Stimulated activated CD8-positive, alpha-beta memory T cell treated with anti-CD3 and anti-CD28 coated beads, Interleukin-15, amount 100 ng/mL, for 4 hours (primary cell): ENCODE measurements around the gene DFFA.
"Not testable (repeated sequence)": the region's sequence is repeated elsewhere in the genome, so short reads cannot be mapped to it uniquely, and the experiment has no call there.

ENCODE experiments used
- DNase-seq, 2 donors: peaks; one replicate each; pipeline ENCODE4 v3.0.0-alpha.2; 2020; ENCODE audit warnings: low read depth in 2 of 2

DFFA gene

DNA sequence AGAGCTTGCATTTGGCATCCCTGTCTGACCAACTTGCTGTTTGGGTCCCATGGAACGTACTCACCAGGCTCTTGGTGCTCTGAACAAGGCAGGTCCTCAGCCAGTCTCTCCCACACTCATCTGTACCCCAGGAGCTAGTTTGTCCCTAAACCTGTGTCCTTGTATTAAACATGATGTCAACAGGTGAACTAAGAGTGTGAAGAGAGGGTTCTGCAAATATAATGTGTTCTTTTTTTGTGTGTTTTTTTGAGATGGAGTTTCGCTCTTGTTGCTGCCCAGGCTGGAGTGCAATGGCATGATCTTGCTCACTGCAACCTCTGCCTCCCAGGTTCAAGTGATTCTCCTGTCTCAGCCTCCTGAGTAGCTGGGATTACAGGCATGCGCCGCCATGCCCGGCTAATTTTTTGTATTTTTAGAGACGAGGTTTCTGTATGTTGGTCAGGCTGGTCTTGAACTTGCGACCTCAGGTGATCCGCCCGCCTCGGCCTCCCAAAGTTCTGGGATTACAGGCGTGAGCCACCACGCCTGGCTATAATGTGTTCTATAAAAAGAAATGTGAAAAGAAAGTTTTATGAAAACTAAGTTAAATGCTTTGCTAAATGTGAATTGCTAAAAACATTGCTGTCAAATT, 33.8 kb upstream of the DFFA start:
- not testable (repeated sequence) for DNase-seq

DNA sequence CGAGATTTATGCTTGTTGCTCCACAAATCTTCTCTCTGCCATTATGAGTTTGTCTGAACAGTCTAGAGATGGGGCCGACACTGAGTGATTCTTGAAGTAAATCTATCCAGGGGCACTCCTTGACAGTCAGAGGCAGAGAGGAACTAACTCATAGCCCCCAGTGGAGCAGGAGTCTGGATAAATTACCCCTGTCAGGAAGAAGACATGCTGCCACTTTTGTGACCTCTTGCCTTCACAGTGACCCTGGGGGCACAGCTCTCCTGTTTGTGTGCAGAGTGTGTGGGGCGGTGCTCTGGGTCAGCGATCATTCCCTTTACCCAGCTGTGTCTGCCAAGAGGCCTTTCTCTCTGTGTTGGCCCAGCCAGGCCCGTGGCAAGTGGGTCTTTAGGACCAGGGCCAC, 31.9 kb upstream of the DFFA start:
- no peak for DNase-seq

DNA sequence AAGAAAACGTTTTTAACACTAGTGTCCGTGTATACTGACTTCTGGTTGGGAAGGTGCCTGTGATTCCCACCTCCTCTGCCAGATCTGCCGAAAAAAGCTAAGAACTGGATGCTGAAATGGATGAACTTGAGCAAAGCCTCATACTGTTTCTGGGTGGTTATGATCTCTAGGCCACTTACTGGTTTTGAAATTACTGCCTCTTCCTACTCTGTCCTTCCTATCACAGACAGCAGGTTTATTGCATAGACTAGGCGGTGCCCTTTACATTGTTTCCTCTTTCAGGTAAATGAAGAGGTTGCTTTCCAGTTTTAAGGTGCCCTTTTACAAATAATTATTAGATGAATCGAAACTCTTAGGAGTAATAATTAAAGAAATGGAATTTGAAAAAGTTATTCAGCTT, 29.9 kb upstream of the DFFA start:
- no peak for DNase-seq

DNA sequence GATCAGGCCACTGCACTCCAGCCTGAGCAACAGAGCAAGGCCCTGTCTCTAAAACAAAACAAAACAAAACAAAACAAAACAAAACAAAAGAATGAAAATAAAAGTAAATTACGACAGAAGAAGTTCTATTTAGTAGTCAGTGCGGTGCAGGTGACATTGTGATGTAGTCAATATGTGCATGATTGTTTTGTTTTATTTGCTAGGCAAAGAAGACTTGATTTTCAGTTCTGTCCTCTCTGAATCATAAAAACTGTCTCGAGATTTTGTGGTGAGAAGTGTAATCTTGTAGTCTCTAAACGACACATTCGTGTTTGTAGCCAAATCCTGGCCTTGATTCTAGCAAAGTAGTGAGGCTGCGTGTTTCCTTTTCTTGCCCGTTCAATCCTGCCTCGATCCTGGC, 25.9 kb upstream of the DFFA start:
- no peak for DNase-seq

DNA sequence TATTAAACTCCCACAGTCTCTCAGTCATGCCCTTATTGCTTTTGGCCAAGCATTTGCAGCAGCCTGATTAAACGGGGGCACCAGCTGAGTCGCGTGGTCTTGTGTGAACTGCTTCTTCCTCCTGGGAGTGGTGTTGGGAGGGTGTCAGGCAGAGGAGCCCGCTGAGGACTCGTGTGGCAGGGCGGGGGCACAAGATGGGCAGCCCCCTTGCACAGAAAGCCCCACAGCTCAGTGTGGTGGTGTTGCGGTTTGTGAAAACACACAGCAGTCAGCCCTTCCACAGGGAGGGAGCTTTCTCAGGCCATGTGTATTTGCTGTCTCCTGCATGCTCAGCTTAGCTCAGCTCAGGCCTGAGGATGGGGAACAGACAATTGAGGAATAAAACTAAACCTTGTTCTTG, 24.8 kb upstream of the DFFA start:
- DNase-seq = no peak

DNA sequence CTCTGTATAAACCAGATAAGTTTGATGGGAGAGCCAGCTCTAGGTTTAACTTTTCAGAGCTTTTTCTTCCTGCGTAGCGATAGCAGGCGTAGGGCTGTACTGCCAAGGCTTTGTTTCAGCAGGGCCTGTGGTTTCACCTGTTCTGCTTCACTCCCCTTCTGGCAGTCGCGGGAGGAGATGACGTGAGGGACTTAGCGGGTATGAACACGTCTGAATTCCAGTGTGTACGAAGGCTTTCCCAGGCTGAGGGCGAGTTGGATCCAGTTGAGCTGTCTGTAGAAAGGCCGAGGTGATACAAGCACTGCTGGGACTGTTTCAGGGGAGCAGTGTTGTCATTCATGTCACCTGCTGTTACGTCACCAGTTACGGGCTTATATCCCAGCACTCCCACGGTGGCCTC, 23.6 kb upstream of the DFFA start:
- no peak for DNase-seq

DNA sequence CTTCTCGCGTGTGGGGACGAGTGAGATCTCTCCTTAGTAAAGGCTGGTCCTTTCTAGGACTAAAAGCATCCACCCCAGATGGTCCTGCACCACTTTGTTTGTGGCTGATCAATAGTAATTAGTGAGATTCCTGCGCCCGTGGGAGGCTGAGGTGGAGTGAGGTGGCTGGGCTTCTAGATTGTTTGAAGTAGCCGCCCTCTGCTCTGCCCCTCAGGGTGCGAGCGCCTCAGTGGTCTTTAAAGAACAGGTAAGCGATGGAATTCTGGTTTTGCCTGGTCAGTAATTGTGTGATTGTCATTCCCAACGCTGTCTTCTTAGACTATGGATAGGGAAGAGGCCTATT, 23.1 kb upstream of the DFFA start:
- no peak for DNase-seq

DNA sequence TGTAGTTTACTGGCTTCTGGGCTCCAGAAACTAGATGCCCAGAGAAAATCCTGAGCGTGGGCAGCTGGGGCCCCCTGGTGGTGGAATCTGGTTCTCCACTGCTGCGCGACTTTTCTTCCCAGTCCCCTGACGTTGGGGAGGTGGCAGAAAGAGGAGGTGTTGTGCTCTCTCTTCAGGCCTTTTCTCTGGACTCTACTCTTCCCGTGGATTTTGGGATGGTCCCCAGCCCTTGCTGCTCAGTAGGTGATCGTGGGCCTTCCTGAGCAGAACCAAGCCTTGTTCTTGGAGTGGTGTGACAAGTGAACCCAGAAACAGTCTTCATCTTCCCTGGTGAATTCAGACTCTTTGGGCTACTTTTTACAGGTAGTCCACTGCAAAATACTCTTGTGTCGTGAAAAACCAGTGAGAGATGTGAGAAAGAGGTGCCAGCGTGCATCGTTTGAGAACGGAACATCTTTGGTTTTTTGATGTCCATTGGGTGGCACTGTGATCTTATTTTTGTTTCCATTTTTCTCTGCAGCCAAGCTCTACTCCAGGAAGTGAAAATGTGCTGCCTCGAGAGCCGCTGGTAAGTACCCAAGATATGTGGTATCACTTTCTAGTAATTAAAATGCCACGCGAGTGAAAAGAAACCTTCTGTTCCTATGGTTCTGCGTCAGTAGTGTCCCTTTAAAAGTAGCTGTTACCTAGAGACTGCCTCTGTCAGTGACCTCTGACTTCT, 22.6 kb upstream of the DFFA start:
- peak; percentile 48 to 54 for DNase-seq

DNA sequence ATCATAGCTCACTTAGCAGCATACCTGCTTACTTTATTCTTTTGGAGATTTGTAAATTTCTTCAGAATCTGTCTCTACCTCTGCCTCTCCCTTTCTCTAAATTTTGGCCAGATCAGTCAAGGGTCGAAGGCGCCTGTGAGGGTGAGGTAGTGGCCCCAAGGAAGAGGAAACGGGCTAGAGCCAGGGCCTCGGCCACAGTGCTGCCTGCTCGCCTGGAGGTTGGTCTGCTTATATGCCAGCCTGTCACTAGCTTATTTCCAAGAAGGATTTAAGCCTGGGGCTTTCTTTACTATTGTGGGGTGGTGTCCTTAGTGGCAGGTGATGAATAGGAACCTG, 22.1 kb upstream of the DFFA start:
- no peak for DNase-seq

DNA sequence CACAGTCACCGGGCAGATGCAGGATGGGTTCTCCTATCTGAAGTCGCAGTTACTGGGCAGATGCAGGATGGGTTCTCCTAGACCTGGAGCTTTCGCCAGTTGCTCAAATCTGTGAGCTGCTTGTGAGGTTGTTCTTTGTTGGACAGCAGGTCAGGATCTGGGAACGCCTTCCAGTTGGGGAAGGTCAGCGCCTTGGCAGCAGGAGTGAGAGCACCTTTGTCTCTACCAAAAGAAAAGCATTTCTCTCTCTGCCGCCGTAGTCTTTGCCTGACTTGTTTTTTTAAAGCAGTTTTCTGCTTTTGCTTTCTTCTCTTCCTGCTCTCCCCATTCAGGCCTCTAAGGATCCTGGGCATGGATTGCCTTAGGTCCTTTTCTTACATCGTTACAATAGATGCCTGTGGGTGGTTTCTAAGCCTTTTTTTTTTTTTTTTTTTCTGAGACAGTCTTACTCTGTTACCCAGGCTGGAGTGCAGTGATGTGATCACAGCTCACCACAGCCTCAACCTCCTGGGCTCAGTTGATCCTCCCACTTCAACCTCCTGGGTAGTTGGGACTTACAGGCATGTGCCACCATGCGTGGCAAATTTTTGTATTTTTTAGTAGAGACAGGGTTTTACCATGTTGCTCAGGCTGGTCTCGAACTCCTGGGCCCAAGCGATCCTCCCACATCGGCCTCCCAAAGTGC, 18.1 kb upstream of the DFFA start:
- DNase-seq = no peak

DNA sequence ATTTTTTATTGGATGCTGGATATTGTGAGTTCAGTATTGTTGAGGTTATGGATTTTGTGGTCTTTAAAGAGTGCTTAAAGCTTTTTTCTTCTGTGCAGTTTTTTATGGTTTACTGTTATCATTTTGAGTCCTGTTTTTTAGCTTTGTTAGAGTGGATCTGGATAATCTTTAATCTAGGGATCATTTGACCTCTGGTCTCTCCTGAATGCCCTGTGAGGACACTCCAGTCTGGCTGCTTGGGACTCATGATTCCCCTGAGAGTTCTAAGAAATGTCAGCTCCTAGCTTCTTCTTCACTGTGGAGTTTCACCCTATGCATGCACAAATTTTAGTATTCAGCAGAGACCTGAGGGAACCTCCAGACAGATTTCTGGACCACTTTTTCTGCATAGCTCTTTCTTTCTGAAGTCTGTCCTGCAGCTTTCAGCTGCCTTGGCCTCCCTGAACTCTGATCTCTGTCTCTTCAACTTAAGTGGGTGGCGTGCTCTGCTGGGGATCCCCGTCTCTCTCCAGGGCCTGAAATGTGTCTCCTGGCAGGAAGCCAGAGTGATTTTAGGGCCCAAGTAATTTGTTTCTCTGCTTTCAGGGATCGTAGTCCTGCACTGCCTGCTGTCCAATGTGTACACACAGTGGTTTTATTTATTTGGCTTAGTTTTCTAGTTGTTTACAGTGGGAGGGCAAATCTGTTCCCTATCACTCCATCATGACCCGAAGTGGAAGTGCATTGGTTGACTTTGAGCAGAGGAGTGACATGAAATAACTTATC, 17.1 kb upstream of the DFFA start:
- no peak for DNase-seq

DNA sequence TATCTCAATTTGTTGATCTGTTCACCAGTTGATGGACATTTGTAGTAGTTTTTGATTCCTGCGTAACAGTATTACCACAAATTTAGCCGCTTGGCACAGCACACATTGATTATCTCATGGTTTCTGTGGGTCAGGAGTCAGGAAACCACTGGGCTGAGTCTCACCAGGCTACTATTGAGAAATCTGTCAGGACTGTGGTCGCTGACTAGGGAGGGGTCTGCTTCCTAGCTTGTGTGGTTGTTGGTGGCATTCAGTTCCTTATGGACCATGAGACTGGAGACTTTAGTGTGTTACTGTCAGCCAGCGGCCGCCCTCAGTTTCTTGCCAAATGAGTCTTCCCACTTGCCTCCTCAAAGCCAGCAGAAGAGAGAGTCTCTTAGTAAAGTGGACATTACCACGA, 12.2 kb upstream of the DFFA start:
- DNase-seq = no peak

DNA sequence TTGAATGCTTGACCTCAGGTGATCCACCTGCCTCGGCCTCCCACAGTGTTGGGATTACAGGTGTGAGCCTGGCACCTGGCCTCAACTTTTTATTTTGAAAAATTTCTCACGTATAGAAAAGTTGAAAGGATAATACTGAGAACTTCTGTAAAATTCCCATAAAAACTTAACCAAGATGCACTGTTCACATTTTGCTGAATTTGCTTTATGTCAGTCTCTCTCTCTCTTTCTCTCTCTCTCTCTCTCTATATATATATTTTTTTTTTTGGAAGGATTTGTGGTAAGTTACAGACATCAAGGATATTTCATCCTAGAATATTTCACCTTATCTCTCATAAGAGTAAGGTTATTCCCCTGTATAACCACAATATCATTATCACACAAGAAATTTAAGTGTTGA, 8.3 kb upstream of the DFFA start:
- no peak for DNase-seq

DNA sequence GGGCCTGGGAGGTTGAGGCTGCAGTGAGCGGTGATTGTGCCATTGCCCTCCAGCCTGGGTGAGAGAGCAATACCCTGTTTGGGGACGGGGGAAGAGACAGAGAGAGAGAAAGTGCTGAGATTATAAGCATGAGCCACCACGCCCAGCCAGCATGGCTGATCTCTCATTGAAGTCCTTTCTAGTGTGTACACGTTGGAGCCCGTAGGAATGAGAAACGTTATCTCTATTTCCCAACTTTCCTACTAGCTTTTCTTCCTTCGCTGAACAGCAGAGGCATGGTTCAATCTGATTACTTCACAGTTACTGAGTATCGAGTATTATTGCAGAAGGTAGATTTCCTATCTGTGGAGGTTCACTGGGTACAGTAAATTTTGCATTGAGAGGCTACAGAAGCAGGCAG, 7.0 kb upstream of the DFFA start:
- no peak for DNase-seq

DNA sequence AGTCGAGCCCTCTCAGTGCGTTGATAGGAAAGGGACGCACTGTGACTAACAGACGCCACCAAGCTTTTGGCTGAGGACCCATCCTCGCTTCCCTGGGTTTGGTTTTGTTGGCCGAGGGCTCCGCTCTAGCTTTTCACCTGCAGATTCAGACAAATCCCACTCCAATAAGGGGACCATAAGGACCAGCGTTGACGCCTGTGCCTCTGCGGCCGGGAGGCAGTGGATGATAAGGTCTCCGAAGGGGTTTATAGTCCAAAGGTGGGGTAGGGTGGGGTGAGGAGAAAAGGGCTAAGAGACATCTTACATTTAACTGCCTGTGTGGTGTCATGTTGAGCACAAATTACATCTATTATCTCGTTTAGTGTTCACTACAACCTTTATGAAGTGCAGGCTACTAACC, 3.2 kb upstream of the DFFA start:
- no peak for DNase-seq

DNA sequence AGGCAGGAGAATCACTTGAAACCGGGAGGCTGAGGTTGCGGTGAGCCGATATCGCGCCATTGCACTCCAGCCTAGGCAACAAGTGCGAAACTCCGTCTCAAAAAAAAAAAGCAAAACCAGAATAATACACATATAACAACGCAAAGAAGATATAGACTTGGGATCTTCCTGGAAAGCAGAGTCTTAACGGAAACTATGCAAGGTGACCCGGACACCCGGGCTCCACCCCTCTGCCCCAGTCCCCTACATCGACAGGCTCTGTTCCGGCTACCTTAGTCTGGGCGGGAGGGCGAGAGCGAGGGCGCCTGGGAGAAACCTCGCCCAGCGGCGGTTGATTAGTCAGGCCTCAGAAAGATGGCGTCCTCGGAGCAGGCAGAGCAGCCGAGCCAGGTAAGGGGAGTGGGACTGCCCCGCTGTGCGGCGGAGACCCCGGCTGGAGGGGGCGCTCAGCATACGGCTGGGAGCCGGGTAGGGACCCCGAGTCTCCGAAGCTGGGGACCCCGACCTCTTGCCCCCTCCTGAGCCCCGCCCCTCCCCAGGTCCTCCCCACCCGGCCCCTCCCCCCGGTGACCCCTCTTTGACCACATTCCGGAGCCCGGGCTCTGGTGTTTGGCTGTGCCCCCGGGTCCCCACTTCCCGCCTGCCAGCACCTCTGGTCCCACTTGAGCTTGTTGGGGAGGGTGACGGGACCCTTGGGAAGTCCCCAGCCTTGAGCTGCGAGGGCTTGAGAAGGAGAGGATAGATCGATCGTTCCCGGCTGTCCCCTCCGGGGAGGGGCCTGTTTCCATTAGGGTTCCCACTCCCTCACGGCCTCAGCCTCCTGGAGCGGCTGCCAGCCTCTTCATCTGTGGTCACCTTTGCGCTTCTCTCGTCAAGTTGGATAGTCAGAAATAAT, 2.5 kb upstream of the DFFA start, which contains the start of gene PEX14:
Gene PEX14, plus strand, starts transcription at position 338 of the 895 bp plus-strand sequence. Its CDS starts 17 bp downstream, at position 355.
- DNase-seq = peak; percentile 67 to 71

DNA sequence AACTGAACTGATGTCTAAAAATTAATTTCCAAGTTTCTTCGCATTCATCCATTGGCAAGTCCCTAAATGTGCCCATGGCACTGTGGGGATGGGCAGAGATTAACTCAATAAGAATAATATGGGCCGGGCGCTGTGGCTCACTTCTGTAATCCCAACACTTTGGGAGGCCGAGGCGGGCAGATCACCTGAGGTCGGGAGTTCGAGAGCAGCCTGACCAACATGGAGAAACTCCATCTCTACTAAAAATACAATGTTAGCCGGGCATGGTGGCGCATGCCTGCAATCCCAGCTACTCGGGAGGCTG, 1.9 kb upstream of the DFFA start:
- not testable (repeated sequence) for DNase-seq

DNA sequence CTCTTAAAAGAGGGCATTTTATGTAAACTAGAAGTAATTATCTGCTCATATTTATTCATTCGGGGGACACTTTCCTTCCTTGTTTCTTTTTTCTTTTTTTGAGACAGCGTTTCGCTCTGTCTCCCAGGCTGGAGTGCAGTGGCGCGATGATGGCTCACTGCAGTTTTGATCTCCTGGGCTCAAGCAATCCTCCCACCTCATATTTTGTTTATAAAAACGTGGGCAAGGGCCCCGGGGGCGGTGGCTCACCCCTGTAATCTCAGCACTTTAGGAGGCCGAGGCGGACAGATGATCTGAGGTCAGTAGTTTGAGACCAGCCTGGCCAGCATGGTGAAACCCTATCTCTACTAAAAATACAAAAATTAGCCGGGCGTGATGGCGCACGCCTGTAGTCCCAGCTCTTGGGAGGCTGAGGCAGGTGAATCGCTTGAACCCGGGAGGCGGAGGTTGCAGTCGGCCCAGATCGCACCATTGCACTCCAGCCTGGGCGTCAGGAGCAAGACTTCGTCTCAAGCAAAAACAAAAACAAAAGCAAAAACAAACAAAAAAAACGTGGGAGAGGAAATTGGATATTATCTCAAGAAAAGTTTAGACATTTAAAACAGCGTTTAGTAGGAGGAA, 926 bp upstream of the DFFA start:
- DNase-seq = no peak

DNA sequence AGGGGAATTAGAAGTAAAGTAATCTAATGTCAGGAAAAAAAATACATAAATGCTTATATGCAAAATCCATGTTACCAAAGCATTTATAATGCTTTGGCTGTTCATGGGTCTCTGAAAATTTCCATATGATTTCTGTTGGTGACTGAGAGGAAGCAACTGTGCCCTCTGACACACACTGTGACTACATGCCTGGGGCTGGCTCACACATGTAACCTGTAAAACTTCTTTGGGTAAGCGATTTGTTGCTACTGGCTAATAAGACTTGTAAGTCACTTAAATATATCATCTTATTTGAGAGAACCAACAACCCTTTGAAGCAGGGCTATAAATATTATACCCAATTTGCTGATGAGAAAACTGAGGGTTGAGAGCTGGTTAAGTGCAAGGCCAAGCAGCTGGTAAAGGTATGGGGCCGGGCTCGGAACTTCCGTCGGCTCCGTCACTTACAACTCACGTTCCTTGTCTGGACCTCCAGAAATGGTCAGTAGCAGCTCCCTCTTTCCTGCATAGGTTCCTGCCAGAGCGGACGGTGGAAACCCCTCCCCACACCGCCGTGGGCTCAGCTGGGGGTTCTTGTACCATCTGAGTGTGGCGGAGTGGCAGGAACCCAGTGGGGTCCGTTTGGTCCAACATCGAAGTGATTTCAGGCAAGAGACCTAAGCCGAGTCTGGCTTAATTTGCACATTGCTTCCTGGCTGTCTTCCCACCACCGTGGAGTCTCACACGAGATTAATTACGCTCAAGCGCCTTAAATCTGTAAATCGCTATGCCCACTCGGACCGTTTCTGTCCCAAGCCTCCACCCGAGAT, 714 bp downstream of the DFFA start:
- DNase-seq = no peak

DNA sequence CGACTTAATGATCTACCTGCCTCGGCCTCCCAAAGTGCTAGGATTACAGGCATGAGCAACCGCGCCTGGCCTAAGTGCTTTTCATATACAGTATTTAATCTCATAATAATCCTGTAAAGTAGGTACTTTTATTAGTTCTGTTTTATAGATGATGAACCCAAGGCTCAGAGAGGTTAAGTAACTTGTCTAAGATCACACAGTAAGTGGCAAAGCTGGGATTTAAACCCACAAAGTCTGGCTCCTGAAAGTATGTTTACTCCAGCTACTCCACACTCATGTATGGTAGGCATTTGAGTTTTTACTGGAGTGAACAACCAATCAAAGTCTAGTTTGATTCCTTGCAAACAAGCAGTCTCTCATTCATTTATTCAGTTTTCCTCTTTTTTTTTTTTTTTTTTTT, 2.3 kb downstream of the DFFA start:
- no peak for DNase-seq

DNA sequence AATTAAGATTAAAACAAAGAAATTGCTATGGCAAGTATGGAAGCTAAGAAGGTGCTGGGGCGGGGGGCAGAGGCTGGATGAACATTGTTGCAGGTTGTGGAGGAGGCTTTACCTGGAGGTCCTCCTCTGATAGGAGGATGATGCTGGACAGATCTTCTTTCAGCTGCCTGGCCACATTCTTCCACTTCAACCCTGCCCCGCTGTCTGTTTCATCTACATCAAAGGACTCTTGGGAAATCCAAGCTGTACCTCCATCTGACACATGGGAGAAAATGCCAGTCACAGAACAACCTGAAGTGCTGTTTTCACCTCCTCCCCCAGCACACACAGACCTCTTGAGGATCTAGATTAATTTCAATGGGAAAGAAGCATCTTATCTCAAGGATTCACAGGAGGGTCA, 5.3 kb downstream of the DFFA start:
- no peak for DNase-seq
